GM21390 (cell line): ENCODE measurements around the gene HOTAIR.

Source experiments
- ATAC-seq: cut with Tn5 transposase; IDR thresholded peaks from one replicate; pipeline ENCODE4 v1.9.1; 2021; ENCODE audit not compliant: unreplicated experiment

Gene HOTAIR

GRCh38 chr12:54000116-54001114 is 25.7 kb upstream of the HOTAIR start, which contains the start of gene HOXC9:
HOXC9 (plus strand) TSS chr12:54000161; CDS start chr12:54000189, 28 bp downstream.
- ATAC-seq: no peak

- ATAC-seq: no peak
These were observed 24.9 kb upstream of the HOTAIR start for GRCh38 chr12:53999559-54000115.

- ATAC-seq: no peak
These were observed 24.1 kb upstream of the HOTAIR start for GRCh38 chr12:53998900-53999236.

- ATAC-seq: no peak
These were observed 23.6 kb upstream of the HOTAIR start for GRCh38 chr12:53998110-53998899.

GRCh38 chr12:53997204-53998109 is 22.7 kb upstream of the HOTAIR start:
- ATAC-seq: no peak

- no peak for ATAC-seq
These were observed 21.8 kb upstream of the HOTAIR start for GRCh38 chr12:53996240-53997203.

- ATAC-seq: no peak
These were observed 20.9 kb upstream of the HOTAIR start for GRCh38 chr12:53995378-53996239.

- no peak for ATAC-seq
These were observed 20.2 kb upstream of the HOTAIR start for GRCh38 chr12:53995002-53995377.

- no peak for ATAC-seq
These were observed 19.7 kb upstream of the HOTAIR start for GRCh38 chr12:53994264-53995001.

- ATAC-seq: no peak
These were observed 19.2 kb upstream of the HOTAIR start for GRCh38 chr12:53994009-53994263.

GRCh38 chr12:53993162-53994008 is 18.6 kb upstream of the HOTAIR start:
- ATAC-seq: no peak

- ATAC-seq: no peak
These were observed 17.7 kb upstream of the HOTAIR start for GRCh38 chr12:53992377-53992889.

- no peak for ATAC-seq
These were observed 16.3 kb upstream of the HOTAIR start for GRCh38 chr12:53991077-53991460.

- ATAC-seq: no peak
These were observed 15.7 kb upstream of the HOTAIR start for GRCh38 chr12:53990311-53991076.

- ATAC-seq: no peak
These were observed 14.7 kb upstream of the HOTAIR start for GRCh38 chr12:53989227-53990113.
